Fibroblast of villous mesenchyme (primary cell): ENCODE data around the gene NEK6. TPM values are rescaled to one million over a fixed set of nuclear protein-coding genes. Genes with fewer than 3 reads are reported as not detected.
A peak's percentile ranks its signal among the peaks of the same experiment; 100 is the strongest.

Experiments used
- DNase-seq: peaks from one replicate; pipeline ENCODE4 v3.0.0-alpha.2; 2010; ENCODE audit warnings: low read depth
- H3K4me3 ChIP-seq: 2 replicates; pipeline ENCODE4 v1.5.1; 2011; ENCODE audit warnings: low read depth, mild to moderate bottlenecking, low read length
- total RNA-seq: library from RNA; depleted of rRNA; stranded (reverse); fragments of >200 nt; gene quantifications from 2 replicates; pipeline ENCODE4 v1.2.3, GENCODE V29; 2012
- TF ChIP-seq, protein P1 (sequence below): IDR thresholded peaks from 2 replicates; pipeline ENCODE4 v1.5.1; 2012; ENCODE audit warnings: low read depth, mild to moderate bottlenecking, low read length; ENCODE audit not compliant: insufficient read depth

The NEK6 gene
- total RNA-seq, 1 donor = 41.9 TPM

GRCh38 chr9:124282442-124283227 lies 24.9 kb downstream of the NEK6 start:
- TF ChIP-seq, protein P1, sequence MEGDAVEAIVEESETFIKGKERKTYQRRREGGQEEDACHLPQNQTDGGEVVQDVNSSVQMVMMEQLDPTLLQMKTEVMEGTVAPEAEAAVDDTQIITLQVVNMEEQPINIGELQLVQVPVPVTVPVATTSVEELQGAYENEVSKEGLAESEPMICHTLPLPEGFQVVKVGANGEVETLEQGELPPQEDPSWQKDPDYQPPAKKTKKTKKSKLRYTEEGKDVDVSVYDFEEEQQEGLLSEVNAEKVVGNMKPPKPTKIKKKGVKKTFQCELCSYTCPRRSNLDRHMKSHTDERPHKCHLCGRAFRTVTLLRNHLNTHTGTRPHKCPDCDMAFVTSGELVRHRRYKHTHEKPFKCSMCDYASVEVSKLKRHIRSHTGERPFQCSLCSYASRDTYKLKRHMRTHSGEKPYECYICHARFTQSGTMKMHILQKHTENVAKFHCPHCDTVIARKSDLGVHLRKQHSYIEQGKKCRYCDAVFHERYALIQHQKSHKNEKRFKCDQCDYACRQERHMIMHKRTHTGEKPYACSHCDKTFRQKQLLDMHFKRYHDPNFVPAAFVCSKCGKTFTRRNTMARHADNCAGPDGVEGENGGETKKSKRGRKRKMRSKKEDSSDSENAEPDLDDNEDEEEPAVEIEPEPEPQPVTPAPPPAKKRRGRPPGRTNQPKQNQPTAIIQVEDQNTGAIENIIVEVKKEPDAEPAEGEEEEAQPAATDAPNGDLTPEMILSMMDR = no peak
- no peak overlapping the region for H3K4me3 ChIP-seq
- peak; percentile 88 for DNase-seq

DNA sequence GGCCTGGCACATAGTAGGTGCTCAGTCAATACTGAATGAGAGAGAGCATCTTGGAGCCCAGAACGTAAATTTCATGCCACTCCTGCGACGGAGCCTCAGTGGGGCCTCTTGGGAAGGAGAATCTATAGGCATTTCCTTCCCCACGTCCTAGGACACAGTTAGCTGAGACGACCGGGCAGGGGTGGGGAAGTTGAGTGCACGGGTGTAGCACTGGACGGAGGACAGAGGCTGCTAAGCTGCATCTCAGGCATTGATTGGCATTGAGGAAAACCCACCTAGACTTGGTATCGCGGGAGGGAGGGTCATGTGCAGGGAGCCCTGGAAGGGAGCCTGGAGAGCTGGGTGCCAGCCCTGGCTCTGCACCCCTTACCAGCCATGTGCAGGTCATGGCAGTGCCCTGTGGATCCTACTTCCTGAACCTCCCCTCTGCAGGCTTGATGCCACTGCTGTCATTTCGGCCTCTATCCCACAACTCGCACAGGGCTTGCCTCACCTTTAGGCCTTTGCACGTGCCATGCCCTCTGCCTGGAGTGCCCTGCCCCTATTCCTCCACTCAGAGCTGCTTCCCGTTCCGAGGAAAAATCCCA lies 25.6 kb downstream of the NEK6 start:
- TF ChIP-seq, protein P1 = no peak
- H3K4me3 ChIP-seq = no peak overlapping the region
- no peak for DNase-seq

DNA sequence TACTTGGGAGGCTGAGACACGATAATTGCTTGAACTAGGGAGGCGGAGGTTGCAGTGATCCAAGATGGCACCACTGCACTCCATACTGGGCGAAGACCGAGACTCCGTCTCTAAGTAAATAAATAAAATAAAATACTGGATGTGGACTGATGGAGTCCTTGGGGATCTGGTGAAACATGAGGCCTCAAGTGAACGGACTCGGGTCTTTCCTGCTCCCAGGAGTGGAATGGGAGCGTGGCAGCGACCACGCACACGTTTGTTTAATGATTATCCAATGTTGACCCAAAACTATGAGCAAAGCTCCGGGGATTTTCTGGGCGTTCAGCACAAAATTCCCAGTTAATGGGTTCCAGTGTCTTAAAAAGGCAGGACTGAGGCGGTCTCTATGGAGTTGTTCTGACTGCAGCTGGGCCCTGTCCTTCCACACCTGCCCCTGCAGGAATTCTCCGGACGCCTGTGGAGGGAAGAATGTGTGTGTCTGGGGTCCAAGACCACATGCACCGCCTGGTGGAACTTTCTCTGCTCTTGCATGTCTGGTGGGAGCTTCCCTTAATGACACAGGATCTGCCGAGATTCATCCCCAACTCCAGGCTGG lies 26.6 kb downstream of the NEK6 start:
- TF ChIP-seq, protein P1 = no peak
- H3K4me3 ChIP-seq = no peak overlapping the region
- DNase-seq = peak; percentile 82

DNA sequence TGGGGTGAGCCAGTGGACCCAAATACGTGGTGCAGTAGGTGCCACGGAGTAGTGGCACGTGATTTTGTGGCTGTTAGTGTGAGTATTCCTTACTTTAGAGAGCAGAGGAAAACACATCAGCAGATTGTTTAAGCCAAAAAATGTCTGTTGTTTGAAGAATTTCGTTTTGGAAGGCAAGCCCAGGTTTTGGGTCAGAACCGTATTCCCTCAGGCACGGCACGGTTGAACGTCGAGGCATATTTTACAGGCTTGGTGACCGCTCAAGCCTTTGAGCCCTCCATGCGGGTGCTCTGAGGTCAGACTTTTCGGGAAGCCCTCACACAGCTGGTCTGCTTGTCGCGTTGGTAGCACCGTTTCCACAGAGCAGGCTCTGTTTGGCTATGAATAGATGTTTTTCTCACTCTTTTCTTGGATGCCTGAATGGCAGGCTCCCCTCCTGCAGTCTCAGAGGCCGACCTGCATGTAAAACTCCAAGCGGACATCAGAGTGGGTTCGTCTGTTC lies 27.2 kb downstream of the NEK6 start:
- DNase-seq = peak; percentile 68
- no peak overlapping the region for H3K4me3 ChIP-seq
- TF ChIP-seq, protein P1 = no peak

DNA sequence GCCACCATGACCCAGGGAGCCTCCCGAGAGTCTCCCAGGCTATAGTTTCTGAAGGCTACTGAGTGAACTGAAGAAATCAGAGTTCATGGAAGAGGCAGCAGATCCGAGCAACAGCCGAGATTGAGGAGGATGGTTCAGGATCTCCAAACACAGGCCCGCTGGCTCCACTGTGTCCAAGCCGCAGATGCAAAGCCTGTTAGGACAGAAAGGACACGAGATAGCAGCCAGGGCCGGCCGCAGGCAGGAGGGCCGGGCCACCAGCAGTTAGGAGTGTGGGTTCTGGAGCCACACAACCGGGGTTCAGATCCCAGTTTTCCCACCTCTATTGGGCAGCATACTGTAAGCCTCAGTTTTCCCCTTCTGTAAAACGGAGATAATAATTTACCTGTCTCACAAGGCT lies 27.7 kb downstream of the NEK6 start:
- TF ChIP-seq, protein P1 = no peak
- no peak for DNase-seq
- no peak overlapping the region for H3K4me3 ChIP-seq

DNA sequence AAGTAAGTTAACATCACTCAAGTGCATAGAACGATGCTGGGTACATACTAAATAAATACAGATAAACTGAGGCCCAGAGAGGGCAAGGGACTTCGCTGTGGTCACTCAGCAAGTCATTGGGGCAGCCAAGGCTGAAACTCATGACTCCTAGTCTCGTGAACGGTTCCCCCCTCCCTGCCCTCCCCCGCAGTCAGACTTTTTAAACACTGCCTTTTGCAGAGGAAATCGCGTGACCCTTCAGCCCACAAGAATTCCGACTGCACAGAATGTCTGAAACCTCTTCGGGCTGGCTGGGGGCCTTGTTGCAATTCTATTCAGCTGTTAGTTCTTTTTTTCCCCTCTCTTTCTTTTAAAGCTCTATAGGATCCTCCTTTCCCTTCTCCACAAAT lies 28.1 kb downstream of the NEK6 start:
- peak; percentile 99 for DNase-seq
- TF ChIP-seq, protein P1 = no peak
- H3K4me3 ChIP-seq = peak overlapping the region; percentile 5
